ENCODE data around the gene PEX10.

The PEX10 gene

GRCh38 chr1:2446861-2447260, 34.5 kb upstream of the PEX10 start:
- no peak for TF ChIP-seq CTCF (IDR thresholded peaks at IDR 0.05; ENCODE audit: extremely low read depth, missing control alignments)
- no peak for DNase-seq (ENCODE audit: low spot score)

GRCh38 chr1:2446394-2446793, 34.0 kb upstream of the PEX10 start:
- DNase-seq (ENCODE audit: low spot score), result no peak
- TF ChIP-seq CTCF (IDR thresholded peaks at IDR 0.05; ENCODE audit: extremely low read depth, missing control alignments), result no peak

- DNase-seq (ENCODE audit: low spot score), result no peak
- TF ChIP-seq CTCF (IDR thresholded peaks at IDR 0.05; ENCODE audit: extremely low read depth, missing control alignments), result no peak
Observed at GRCh38 chr1:2445823-2446215, 33.5 kb upstream of the PEX10 start.

GRCh38 chr1:2445162-2445822, 32.9 kb upstream of the PEX10 start:
- no peak for TF ChIP-seq CTCF (IDR thresholded peaks at IDR 0.05; ENCODE audit: extremely low read depth, missing control alignments)
- DNase-seq (ENCODE audit: low spot score), result no peak

GRCh38 chr1:2444138-2444591, 31.8 kb upstream of the PEX10 start:
- TF ChIP-seq CTCF (IDR thresholded peaks at IDR 0.05; ENCODE audit: extremely low read depth, missing control alignments), result no peak
- no peak for DNase-seq (ENCODE audit: low spot score)

- no peak for DNase-seq (ENCODE audit: low spot score)
- TF ChIP-seq CTCF (IDR thresholded peaks at IDR 0.05; ENCODE audit: extremely low read depth, missing control alignments), result no peak
Observed at GRCh38 chr1:2443277-2444137, 31.1 kb upstream of the PEX10 start.

GRCh38 chr1:2442661-2443060, 30.3 kb upstream of the PEX10 start:
- no peak for TF ChIP-seq CTCF (IDR thresholded peaks at IDR 0.05; ENCODE audit: extremely low read depth, missing control alignments)
- DNase-seq (ENCODE audit: low spot score), result no peak
